ENCODE measurements around the gene UBB. TPM values are rescaled to one million over a fixed set of nuclear protein-coding genes. Genes with fewer than 3 reads are reported as not detected.
"Not testable (repeated sequence)": the region's sequence is repeated elsewhere in the genome, so short reads cannot be mapped to it uniquely, and the experiment has no call there.

The UBB gene
- total RNA-seq, 1 donor from 2014 or later: 2,800 TPM

DNA sequence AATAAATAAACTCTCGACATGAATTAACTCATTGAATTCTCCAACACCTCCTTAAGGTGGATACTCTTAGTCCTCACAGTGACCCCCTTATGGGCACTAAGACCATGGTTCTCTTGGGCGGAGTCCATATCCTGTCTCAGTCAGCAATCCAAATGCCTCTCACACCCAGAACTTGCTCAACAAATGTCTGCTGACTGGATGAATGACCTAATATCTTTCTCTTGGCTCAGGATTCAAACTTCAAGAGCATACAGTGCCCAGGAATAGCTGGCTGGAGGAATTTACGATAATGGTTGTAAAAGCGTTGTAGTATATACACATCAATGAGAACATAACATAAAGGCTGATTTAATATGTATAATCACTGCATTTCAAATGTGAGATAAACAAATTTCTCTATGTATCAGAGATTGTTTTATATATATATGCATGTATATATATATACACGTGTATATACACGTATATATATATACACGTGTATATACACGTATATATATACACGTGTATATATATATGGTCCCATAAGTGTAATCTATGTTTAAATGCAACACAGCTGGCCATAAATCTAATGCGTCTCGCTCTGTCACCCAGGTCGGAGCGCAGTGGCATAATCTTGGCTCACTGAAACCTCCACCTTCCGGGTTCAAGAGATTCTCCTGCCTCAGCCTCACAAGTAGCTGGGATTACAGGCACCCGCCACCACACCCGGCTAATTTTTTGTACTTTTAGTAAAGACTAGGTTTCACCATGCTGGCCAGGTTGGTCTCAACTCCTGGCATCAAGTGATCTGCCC lies 6.5 kb upstream of the UBB start:
- DNase-seq (ENCODE audit: low read depth in 2 of 2): peak in 1 of 2 donors; percentile 69

DNA sequence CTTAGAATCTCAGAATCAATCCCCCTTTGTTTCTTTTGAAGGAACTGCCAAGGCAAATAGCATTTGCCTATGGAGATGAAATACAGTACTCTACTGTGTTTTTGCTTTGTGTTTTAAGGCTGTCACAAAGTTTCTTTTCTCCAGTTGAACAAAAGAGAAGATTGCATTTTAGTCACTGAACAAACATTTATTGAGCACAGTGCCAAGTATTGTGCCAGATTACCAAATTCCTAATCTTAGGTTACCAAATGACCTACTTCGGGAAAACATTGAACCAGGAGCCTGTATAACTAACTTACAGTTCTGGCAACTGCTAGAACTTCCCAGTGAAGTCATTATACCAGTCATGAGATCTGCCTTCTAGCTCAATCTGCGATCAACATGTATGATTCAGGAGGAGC lies 3.0 kb upstream of the UBB start:
- peak; percentile 9 to 39 for DNase-seq (ENCODE audit: low read depth in 2 of 2)

DNA sequence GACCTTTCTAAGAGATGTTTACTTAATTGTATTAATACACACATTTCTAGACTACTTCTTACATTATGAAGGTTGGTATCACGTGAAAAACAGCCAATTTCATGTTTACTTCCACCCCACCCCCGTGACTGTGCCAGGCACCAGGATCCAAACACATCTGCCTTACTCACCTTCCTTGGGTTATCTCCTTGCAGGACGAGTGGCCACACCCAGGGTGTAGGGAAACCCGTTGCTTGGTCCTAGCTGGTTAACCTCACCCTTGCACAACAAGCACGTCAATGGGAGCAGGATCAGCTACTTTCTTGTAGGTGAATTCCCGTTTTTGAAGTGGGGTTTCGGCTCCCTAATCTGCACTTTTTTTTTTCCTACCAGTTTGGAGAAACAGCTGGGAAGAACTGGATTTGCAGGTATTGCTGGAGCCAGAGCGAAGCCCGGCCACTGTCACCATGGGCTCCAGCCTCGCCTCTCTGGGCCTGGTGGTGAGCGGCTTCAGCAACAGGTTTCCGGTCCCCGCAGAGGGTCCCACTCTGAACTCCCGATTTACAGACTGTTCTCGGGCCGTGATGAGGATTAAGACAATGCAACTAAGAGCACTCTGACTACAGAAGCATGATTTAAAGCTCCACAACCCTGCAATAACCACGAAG lies 2.1 kb upstream of the UBB start:
- DNase-seq (ENCODE audit: low read depth in 2 of 2): no peak

DNA sequence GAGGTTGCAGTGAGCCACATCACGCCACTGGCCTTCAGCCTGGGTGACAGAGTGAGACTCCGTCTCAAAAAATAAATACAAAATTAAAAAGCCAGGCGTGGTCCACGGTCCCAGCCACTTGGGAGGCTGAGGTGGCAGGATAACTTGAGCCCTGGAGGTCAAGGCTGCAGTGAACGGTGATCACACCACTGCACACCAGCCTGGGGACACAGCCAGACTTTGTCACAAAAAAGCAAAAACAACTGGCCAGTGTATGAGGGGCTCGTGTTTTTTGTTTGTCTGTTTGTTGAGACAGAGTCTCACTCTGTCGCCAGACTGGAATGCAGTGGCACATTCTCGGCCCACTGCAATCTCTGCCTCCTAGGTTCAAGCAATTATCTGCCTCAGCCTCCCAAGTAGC lies 1.2 kb upstream of the UBB start:
- no peak for DNase-seq (ENCODE audit: low read depth in 2 of 2)

DNA sequence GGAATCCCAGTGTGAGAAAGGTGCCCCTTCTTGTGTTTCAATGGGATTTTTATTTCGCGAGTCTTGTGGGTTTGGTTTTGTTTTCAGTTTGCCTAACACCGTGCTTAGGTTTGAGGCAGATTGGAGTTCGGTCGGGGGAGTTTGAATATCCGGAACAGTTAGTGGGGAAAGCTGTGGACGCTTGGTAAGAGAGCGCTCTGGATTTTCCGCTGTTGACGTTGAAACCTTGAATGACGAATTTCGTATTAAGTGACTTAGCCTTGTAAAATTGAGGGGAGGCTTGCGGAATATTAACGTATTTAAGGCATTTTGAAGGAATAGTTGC lies 567 bp downstream of the UBB start:
- DNase-seq (ENCODE audit: low read depth in 2 of 2): peak; percentile 64 to 66

DNA sequence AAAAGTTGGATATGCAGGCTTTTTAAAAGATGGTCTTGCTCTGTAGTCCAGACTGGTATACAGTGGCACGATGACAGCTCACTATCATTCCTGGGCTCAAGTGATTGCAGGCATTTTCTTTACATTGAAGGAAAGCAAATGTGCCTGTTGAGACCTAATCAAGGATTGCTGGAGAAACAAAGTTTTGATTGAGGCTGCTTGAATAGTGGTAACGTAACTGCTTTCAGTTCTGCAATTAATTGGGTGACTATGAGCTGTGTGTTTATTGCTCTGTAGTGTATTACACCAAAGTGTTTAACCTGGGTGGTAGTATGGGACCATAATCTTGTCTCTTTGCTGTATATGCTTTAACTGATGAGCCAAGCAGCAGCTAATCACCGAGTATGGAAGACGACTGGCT lies 2.3 kb downstream of the UBB start:
- DNase-seq (ENCODE audit: low read depth in 2 of 2): no peak

DNA sequence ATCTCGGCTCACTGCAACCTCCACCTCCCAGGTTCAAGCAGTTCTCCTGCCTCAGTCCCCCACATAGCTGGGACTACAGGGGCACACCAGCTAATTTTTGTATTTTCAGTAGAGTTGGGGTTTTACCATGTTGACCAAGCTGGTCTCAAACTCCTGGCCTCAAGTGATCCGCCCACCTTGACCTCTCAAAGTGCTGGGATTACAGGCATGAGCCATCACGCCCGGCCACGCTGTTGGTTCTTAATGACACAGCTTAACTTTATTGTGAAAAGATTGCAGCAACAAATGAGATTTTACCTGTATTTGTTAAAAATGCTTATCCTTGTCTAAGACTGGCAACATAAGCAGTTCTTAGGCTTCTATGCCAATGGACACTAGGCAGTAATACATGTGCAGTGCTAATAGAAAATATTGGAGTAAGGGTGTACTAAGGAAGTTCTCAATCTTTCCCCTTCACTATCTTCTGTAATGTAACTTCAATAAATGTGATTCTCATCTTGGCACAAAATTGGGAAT lies 2.9 kb downstream of the UBB start:
- DNase-seq (ENCODE audit: low read depth in 2 of 2): no peak

DNA sequence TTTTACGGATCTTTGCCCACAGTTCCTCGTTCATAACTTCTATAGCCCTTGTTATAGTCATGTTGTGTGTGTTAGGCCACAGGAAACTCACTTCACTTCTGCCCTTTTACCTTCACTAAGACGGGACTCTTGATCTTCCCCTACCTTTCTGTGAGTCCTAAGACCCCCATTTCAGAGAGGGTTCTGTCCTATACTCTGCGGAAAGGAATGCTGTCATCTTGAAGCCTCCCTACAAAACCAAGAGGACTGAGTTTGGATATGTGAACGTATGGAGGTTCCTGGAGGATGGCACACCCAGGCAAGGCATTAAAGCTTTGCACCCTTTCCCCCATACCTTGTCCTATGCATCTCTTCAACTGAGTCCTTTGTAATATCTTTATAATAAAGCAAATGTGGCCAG lies 3.7 kb downstream of the UBB start:
- DNase-seq (ENCODE audit: low read depth in 2 of 2): no peak

DNA sequence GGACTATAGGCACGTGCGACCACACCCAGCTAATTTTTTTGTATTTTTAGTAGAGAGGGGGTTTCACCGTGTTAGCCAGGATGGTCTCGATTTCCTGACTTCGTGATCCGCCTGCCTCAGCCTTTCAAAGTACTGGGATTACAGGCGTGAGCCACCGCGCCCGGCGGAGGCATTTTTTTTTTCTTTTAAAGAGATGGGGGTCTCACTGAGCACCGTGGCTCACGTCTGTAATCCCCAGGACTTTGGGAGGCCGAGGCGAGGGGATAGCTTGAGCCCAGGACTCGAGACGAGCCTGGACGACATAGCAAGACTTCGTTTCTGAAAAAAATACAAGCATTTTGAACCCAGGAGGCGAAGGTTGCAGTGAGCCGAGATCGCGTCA lies 5.2 kb downstream of the UBB start:
- not testable (repeated sequence) for DNase-seq (ENCODE audit: low read depth in 2 of 2)

DNA sequence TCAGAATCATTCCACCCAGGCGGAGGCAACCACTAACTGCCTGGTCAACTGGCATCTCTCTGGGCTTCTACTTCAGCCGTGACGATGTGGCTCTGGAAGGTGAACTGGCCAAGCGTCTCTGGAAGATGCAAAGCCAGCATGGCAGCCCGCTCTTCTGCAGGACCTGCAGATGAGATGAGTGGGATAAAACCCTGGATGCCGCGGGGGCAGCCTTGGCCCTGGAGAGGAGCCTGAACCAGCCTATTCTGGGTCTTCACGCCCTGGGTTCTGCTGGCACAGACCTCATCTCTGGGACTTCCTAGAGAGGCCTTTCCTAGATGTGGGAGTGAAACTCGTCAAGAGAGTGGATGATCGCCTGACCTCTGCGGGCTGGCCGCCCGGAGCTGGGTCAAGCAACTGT lies 10.6 kb downstream of the UBB start:
- DNase-seq (ENCODE audit: low read depth in 2 of 2): no peak

DNA sequence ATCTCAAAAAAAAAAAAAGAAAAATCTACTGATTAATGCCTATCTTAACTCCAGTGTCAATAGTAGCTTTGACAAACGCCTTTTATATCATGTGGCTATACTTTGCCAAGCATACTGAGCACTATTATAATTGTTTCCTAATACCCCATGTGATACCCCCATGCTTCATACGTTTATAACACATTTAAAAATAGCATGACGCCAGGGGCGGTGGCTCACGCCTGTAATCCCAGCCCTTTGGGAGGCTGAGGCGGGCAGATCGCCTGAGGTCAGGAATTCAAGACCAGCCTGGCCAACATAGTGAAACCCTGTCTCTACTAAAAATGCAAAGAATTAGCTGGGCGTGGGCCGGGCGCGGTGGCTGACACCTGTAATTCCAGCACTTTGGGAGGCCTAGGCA lies 11.6 kb downstream of the UBB start:
- DNase-seq (ENCODE audit: low read depth in 2 of 2): not testable (repeated sequence)

DNA sequence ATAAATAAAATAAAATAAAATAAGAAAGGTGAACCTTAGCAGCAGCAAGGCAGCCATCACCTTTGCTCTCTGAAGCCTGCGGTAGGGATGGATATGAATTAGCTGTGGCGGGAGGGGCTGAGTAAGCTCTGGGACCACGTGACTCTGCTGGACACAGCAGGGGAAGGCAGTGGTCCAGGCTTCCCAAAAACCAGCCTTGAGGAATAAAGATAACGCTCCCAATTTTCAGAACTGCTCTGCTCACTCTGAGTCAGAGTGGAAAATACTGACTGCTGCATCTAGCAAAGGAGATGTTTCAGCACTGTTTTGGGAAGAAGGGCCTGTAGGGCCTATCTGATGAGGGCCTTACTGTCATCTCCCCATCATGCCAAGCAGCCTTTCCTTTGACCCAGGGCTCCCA lies 15.0 kb downstream of the UBB start:
- not testable (repeated sequence) for DNase-seq (ENCODE audit: low read depth in 2 of 2)

DNA sequence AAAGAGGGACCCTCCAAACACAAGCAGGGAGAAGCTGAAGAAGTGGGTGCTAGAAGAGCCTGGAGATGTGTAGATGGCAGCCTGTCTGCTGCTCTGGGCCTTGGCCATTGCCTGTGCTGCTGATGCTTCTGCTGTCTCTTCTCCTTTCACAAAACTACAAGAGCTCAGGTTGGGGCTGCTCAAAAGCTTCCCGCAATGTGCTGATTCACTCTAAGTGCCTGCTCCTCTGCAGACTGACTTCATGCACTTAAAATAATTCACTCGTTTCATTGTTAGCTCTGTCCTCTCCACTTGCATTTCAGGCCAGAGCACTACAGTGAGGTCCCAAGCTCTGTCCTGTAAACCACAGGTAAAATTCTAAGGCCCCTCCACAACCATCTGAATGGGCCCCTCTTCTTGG lies 15.8 kb downstream of the UBB start:
- DNase-seq (ENCODE audit: low read depth in 2 of 2): peak in 1 of 2 donors; percentile 31

DNA sequence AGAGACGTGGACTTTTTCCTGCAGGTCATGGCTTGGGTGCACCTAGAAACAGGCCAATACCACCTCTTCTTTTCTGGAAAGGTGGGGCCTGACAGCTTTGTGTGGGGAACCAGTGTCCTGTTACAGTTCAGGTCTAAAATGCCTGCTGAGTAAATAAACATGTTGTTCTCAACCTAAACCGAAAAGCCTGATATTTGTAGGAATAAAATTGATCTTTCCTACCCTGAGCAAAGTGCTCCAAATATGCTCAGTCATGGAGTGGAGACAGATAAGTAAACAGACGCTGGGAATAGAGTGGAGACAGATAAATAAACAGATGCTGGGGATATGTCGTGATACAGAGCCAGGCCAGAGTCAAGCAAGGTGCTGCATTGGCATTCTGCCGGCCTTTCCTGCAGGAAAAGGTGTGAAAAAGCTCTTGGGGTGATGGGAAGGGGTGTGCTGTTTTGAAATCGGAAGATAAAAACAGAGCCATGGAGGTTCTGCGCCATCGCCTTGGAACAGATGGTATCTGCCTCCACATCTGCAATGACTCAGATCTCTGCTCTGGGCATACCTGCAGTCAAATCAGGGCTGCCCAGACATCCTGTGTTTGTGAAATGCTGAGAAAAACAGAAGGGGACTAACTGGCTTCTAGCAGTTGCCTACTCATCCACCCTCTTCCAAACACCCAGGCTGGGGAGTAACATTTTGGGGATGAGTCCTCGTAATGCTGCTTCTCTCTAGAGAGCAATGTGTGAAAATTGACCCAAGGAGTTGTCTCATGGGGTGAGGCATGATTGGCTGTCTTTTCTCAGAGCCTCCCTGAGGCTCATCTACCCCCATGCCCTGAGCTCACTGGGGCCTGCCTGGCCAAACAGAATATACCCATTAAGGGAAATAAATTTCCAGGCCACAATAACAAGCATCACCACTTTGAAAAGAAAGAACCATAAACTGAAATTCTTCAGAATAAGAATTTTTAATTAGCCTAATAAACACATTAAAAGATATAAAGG lies 17.7 kb downstream of the UBB start:
- peak in 1 of 2 donors; percentile 68 for DNase-seq (ENCODE audit: low read depth in 2 of 2)

DNA sequence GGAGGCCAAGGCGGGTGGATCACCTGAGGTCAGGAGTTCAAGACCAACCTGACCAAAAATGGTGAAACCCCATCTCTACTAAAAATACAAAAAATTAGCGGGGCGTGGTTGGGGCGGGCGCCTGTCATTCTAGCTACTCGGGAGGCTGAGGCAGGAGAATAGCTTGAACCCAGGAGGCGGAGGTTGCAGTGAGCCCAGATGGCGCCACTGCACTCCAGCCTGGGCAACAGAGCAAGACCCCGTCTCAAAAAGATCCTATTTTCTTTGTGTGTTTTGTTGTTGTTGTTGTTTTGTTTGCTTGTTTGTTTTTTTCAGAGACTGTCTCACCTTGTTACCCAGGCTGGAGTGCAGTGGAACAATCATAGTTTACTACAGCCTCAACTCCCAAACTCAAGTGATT lies 23.0 kb downstream of the UBB start:
- not testable (repeated sequence) for DNase-seq (ENCODE audit: low read depth in 2 of 2)

DNA sequence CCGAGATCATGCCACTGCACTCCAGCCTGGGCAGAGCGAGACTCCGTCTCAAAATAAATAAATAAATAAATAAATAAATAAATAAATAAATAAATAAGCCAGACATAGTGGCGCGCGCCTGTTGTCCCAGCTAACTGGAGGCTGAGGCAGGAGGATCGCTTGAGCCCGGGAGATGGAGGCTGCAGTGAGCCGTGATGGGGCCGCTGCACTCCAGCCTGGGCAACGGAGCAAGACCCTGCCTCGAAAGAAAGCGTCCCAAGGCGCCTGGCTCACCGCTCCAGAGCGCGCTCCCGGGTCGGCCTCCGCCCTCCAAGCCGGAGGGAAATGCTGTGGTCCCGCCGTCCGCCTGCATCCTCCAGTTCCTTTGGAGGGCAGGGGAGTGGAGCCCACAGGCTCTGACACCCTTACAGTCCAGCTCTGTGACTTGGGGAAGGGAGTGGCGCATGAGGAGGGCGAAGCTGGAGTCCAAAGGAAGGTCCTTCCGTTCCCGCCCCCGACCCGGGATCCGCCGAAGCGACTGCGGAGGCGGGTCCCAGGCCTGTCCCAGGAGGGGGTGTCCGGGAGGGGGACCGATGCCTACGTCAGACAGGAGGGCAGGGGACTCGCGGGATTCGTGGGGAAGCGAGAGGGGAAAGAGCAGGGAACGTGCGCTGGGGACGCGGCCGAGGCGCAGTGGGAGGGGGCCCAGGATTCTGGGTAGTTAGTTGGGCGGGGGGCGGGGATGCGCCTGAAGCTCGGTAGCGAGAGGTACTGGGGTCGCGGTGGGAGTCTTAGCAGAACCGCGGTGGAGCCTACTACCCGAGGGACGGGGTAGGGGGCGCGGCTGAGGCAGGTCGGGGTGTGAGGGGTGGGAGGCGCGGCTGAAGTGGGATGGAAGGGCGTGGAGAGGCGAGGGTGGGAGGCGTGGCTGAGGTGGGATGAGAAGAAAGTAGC lies 26.1 kb downstream of the UBB start:
- peak; percentile 21 to 39 for DNase-seq (ENCODE audit: low read depth in 2 of 2)

DNA sequence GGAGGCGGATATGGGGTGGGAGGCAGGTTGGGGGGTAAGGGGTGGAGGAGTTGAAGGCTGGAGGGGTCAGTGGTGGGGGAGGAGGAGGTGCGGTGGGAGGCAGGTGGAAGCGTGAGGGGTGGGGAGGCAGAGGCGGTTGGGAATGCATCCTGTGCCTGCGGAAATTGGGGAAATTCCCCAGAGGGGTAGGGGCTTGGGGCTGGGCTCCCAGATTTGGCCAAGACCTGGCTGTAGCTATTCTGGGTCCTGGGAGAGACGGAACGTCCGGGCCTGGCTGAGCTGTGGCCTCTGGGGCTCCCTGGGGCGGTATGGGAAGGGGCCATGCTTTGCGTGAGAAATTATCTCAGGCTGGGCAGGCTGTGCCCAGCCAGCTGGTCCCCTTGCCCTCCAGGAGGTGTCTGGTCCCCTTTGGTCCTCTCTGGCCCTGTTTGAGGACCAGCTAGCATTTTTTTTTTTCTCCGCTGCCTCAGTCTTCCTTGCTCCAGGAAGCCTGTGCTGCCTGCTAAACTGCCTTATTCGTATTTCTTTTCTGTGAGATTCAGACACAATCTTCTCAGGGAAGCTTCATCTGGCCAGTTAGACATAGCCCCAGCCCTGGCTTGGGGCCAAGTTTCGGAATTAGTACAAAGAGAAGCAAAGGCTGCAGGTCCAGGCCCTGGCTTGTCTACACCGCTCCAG lies 27.2 kb downstream of the UBB start:
- peak; percentile 56 to 66 for DNase-seq (ENCODE audit: low read depth in 2 of 2)

DNA sequence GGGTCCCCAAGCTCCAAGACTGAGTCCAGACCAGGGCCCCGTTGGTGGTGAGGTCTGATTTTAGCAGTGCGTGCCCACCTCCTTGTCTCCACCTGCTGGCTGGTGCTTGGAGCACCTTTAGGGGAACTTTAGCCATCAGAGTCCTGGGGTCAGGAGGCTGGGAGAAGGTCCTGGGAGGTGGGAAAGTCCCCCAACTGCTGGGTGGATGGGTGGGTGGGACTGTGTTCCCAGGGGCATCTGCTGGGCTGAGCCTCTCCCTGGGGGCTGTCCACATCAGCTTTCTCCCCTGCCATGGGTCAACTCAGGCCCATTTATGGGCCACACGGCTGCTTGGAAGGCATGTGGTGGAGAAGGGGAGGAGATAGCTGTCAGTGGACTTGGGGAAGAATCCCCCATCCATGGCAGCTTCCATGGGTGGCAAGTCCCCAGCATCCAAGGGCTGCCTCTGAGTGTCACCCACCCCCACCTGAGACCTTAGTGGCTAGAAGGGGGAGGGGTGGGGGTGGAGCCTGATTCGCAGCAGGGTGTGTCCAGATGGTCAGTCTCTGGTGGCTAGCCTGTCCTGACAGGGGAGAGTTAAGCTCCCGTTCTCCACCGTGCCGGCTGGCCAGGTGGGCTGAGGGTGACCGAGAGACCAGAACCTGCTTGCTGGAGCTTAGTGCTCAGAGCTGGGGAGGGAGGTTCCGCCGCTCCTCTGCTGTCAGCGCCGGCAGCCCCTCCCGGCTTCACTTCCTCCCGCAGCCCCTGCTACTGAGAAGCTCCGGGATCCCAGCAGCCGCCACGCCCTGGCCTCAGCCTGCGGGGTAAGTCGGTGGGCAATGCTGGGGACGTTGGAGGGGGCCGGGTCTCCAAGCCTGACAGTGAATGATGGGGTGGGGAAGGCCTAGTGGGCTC lies 34.4 kb downstream of the UBB start, which contains the start of gene TRPV2:
TSS of gene TRPV2 (plus strand) at position 541 of the 894 bp plus-strand sequence. CDS start 2,098 bp downstream, outside the sequence.
- DNase-seq (ENCODE audit: low read depth in 2 of 2): peak; percentile 36 to 41

DNA sequence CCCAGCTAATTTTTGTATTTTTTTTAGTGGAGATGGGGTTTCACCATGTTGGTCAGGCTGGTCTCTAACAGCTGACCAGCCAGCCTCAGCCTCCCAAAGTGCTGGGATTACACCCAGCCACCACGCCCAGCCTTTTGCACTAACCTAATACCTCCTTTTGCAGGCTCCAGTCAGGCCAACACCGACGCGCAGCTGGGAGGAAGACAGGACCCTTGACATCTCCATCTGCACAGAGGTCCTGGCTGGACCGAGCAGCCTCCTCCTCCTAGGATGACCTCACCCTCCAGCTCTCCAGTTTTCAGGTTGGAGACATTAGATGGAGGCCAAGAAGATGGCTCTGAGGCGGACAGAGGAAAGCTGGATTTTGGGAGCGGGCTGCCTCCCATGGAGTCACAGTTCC lies 36.5 kb downstream of the UBB start:
- DNase-seq (ENCODE audit: low read depth in 2 of 2): no peak

Measured in lung microvascular endothelial cell (primary cell).